ENCODE measurements around the gene ANLN. TPM values are rescaled to one million over a fixed set of nuclear protein-coding genes. Genes with fewer than 3 reads are reported as not detected.

The ANLN gene
- total and polyA plus RNA-seq, 9 of the 15 experiments (the other 6 are each of a cell fraction or from before 2014, with no cell fraction given), result 18.1 to 66.2 (median 38.7) TPM

- FAIRE-seq, result no peak
- no peaks in the 10 kb centered on the region for H4K20me1 ChIP-seq (replicated peaks; ENCODE audit: control insufficient read depth, insufficient read depth, low read length)
- H3K27ac ChIP-seq (ENCODE audit: extremely low read depth, low read depth, low read length), result no peak overlapping the region
- no peak overlapping the region for H3K9ac ChIP-seq (ENCODE audit: insufficient read depth in 1 of 2, low read depth in 2 of 2, low read length in 2 of 2)
- intact Hi-C loops (cut with micrococcal nuclease), result no loop called here
- H3K27me3 ChIP-seq (ENCODE audit: control insufficient read depth in 2 of 2, insufficient read depth in 2 of 2, low read length in 2 of 2), result peaks cover 21 to 43% of the 10 kb centered on the region in 2 experiments
- CTCF ChIA-PET (ENCODE audit: low intra/inter-chr PET ratio), result no interaction called here
- WGBS (ENCODE audit: insufficient coverage, low coverage, missing lambda C conversion rate), result 0% methylated on average over 4 of the region's 4 CpGs
- no peaks in the 10 kb centered on the region for H3K9me3 ChIP-seq (replicated peaks; ENCODE audit: control insufficient read depth, insufficient read depth, low read depth, low read length)
- H3K4me3 ChIP-seq, result no peak overlapping the region
- no TSS peak for BruUV-seq (replicated peaks)
- no peak for DNase-seq (ENCODE audit: extremely low read depth in 1 of 4, low spot score in 3 of 4)
- TF ChIP-seq CBX2 (IDR thresholded peaks at IDR 0.05; ENCODE audit: insufficient read depth, low read length, poor library complexity, severe bottlenecking) (peak; percentile 31), CEBPB (tag; IDR thresholded peaks at IDR 0.05) (0 out of 2 replicates have a peak, but pooled peaks have one; percentile 17), BMI1 (IDR thresholded peaks at IDR 0.05; ENCODE audit: low read length) (peak; percentile 71; the same call in 1 of the 2 replicates), ZFP36 (IDR thresholded peaks at IDR 0.05; ENCODE audit: low read depth, low read length, partially characterized antibody) (peak; percentile 21), CBX8 (IDR thresholded peaks at IDR 0.05; ENCODE audit: borderline replicate concordance, extremely low read depth, low read depth, low read length, poor library complexity, severe bottlenecking) (peak; percentile 90), PHTF2 (CRISPR knock-in tag; IDR thresholded peaks at IDR 0.05) (no peak), RNF2 (IDR thresholded peaks at IDR 0.05) (0 out of 2 replicates have a peak, but pooled peaks have one; percentile 3), TFAP4 (CRISPR knock-in tag; IDR thresholded peaks at IDR 0.05; ENCODE audit: borderline replicate concordance) (no peak)
- no peaks in the 10 kb centered on the region for H3K9me1 ChIP-seq (ENCODE audit: control insufficient read depth, insufficient read depth, low read length)
- no peaks in the 10 kb centered on the region for H3K4me1 ChIP-seq (replicated peaks in 1 of 2; ENCODE audit: control insufficient read depth in 2 of 2, insufficient read depth in 2 of 2, low read length in 2 of 2)
- no peak overlapping the region for H2AFZ ChIP-seq (ENCODE audit: low read depth, low read length)
- in situ Hi-C loops (cut with MboI), result no loop called here
- no peaks in the 10 kb centered on the region for H3K79me2 ChIP-seq (ENCODE audit: control insufficient read depth, insufficient read depth, low read length)
- no peak for ATAC-seq
- no peaks in the 10 kb centered on the region for H3K36me3 ChIP-seq (ENCODE audit: control insufficient read depth, insufficient read depth, low read length)
- POLR2A ChIA-PET, result no interaction called here
- no peak overlapping the region for H3K4me2 ChIP-seq (ENCODE audit: insufficient read depth, low read length)
Measured at GRCh38 chr7:36361227-36361626, 28.4 kb upstream of the ANLN start.
